Activated effector memory CD4-positive, alpha-beta T cell treated with Interleukin-2 at 50 U/mL for 16 hours (primary cell): Measurements from ENCODE around the gene OR10A6.

ENCODE experiments used
- DNase-seq: peaks from one replicate; pipeline ENCODE4 v3.0.0-alpha.2; 2020

OR10A6 gene, protein sequence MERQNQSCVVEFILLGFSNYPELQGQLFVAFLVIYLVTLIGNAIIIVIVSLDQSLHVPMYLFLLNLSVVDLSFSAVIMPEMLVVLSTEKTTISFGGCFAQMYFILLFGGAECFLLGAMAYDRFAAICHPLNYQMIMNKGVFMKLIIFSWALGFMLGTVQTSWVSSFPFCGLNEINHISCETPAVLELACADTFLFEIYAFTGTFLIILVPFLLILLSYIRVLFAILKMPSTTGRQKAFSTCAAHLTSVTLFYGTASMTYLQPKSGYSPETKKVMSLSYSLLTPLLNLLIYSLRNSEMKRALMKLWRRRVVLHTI

DNA sequence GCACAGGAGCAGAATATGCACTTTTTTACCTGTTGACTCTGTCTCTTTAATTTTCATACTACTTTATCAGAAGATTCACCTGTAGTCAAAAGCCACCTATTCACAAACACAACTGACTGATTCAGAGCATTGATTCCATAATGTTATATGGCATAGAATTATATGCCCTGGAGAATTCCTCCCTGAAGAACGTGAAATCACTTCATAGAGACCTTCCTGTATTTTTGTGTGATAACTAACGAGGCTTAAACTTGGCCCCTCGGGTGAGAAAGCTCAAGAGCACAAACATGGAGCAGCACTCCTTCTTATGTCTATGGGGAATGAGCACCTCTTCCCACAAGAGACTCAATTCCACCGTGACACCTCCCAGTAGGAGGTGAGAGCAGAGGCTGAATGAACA, at the start of gene OR10A6:
TSS of gene OR10A6 (minus strand) at position 101 of the 400 bp plus-strand sequence. CDS start 2,606 bp downstream, outside the sequence.
- DNase-seq = no peak

DNA sequence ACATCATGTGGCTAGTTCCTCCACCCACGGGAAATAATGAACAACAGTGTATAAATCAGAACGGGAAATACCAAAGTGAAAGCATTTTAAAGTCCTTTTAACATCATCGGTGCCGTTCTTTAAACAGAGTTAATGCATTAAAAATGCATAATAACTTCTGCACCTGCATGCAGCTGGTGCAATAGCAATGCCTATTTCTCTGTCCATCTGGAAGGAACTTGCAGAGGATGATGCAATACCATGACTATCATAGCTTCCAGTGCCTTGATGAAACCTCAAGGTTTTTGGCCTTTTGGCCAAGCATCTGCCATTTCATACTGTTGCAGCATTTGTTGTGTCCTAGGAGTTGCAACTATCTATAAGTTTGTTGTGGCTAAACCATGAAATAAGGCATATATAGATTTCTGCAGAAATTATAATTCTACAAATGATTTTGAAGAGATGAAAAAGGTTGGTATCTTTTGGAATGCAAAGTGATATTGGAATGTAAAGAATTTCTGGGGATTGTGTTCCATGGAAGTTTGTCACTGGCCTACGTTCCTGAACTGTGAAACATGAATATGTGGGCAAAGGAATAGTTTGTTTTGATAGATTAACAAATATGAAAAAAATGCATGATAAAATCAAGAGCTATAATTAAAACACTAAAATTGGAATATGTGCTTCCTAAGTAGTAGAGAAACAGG, 46.3 kb upstream of the OR10A6 start:
- no peak for DNase-seq

DNA sequence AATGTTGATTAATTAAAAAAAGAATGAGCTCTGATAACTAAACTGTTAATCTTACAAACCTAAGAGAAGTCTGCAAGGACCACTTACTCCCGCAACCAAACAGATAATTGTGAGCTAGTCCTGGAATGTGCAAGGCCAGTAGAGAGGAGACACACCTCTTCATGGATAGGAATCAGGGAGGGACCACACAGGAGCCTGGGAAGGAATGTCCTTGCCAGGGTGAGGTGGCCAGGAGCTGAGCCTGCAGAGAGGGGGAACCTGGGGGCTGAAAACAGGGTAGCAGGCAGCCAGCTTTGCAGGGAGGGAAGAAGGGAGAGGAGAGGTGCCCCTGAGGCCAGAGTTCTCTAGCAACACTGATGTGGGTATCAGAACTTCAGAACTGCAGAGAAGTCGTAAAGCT, 43.6 kb upstream of the OR10A6 start:
- no peak for DNase-seq

DNA sequence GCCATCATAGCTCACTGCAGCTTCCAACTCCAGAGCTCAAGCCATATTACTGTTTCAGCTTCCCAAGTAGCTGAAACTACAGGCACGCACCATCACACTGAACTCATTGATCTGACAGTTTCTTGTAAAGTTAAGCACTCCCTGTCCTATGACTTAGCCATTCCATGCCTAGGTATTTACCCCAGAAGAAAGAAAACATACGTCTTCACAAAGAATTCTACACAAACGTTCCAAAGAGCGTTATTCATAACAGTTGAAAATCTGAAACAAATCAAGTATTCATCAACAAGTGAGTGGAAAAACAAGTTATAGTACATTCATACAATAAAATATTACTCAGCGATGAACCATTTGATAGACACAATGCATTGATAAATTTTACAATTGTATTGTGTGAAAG, 41.9 kb upstream of the OR10A6 start:
- no peak for DNase-seq

DNA sequence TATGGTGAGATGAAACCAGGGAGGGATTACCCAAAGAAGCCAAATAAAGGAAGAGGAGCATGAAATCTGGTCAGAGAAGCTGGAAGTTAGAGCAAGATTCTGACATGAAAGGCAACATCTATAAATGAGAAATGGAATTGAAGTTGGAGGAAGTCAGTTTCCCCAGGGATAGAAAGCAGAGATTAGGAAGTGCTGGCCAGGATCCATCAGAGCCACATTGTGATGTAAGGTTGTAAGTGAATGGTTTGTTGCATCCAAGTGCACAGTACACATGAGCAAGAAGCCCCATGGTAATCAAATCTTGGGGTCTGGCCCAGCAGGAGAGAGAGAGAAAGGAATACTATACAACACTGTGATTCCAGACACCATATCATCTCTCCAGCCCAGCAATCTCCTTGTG, 40.8 kb upstream of the OR10A6 start:
- no peak for DNase-seq

DNA sequence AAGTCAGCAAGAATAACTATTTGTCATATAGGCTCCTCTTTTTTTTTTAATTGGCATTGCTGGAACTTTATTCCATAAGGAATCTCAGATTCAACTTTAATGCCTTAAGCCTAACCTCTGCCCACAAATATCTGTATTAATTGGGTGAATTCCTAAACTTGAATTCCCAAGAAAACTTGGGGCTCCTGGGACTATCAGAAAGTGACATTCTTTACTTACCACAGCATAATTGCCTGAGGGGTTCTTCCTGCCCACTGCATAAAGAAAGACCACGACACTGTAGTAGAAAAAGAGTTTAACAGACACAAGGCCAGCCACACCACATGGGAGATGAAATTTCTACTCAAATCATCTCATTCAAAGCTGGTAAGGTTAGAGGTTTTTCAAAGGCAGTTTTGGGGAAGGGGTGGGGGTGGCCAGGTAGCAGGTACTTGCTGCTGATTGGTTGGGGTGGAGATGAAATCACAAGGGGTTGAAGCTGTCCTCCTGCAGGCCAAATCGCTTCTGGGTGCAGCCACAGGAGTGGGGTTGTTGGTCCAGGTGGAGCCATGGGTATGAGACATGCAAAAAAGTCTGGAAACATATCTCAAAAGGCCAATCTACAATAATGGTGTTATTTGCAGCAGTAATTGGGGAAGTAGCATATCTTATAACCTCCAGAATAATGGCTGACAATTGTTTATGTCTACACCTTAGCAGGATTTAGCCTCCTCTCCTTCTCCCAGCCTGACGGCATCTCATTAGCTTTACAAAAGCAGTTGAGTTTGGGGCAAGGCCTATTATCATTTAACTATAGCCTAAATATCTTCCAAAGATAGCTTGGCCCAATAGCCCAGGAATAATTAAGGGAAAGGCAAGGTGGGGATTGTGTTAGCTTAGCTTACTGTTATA, 38.9 kb upstream of the OR10A6 start:
- DNase-seq = no peak

DNA sequence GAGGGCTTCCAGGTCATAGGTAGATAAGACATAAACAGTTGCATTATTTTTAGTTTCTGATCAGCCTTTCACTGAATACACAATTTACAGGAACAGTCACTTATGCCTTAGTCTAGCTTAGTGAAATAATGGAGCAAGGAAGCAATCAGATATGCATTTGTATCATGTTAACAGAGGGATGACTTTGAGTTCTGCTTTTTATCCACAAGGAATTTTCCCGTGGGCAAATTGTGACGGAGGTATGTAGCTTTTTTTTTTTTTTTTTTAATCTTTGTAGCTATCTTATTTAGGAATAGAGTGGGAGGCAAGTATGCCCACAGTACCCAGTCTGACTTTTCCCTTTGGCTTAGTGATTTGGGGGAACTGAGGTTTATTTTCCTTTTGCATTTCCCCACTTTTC, 37.6 kb upstream of the OR10A6 start:
- no peak for DNase-seq

DNA sequence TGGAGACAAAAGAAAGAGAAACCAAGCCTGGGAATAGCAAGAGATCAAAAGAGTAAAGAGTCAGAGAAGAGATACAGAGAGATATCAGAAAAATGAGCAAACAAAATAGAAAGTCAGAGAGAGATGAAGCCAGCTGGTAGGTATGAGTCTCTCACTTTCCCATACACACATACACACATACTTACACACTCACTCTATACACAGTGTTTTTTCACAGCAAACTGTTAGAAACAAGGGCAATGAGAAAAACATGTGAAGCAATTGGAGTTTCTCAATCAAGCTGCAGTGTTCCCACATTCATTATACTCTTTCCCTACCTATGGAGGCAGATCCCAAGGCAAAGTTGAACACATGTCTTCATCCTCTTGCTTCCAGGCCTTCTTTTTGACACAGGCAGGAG, 36.8 kb upstream of the OR10A6 start:
- DNase-seq = no peak

DNA sequence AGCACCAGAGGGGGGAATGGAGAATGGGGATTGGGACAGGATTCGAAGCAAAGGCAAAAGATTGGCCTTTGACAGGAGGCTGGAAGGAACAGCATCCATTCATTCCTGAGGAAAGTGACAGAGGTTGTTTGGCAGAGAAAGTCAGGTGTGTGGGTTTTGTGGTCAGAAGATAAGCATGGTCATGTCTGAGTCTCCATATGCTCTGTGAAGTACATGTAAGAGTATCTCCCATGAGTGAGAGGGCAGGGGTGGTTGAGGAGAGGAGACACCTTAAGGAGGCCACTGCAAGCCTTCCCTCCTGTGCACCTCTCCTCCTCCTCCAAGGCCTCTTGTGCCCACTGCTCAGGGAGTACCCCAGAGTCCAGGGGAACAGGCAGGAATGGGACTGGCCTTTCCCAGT, 36.0 kb upstream of the OR10A6 start:
- no peak for DNase-seq

DNA sequence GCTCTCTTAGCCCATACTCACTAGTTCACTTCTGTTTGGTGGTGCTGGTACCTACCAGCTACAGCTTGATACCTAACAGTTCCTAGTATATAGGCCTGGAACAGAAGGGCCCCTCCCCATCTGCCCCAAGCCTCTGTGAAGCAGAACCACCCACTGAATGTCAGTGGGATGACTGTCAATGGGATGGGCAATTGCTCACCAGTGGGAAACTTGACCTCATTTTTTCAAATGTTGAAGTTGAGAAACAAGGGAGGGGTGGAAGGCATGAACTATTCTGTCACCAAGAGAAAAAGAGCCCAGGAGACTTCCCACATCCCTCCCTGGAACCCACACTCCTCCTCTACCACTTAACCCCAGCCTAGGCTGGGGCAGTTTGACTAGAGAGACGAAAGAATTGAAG, 34.3 kb upstream of the OR10A6 start, which contains the start of gene NLRP10:
TSS of gene NLRP10 (minus strand) at position 62 of the 400 bp plus-strand sequence. CDS start 1,952 bp downstream, outside the sequence.
- DNase-seq = no peak

DNA sequence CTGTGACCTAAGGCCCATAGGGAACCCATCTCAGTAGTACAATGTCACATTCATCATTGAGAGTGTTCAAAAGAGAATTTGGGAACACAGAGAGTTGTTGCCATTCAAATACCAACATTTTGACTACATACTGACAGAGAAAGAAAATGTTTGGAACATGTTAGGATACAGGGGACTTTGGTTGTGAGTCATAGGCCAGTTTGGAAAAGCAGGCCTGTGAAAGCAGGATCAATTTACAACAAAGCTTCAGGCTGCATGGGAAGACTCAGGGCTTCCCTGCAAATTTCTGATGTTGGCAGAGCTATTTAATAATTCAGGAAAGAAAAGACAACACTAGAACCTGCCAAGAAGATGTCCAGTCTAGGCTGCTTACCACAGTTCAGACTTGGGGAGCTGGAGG, 33.8 kb upstream of the OR10A6 start:
- no peak for DNase-seq

DNA sequence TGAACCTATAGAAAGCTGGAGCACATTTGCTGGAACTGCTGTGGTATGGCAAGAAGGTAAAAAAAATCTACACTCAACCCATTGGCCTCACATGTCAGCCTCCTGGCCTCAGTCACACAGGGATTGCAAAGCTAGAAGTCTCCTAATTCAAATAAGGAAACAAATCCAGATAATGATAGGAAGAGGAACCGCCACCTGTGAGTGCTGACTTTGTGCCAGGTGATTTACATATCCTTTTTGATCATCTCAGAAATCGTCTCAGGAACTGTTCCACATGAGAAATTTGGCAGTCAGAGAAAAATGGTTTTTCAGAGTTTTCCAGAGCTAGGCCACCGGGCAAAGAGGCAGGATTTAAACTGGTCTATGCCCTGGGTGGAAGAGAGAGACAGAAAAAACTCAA, 33.2 kb upstream of the OR10A6 start:
- DNase-seq = no peak

DNA sequence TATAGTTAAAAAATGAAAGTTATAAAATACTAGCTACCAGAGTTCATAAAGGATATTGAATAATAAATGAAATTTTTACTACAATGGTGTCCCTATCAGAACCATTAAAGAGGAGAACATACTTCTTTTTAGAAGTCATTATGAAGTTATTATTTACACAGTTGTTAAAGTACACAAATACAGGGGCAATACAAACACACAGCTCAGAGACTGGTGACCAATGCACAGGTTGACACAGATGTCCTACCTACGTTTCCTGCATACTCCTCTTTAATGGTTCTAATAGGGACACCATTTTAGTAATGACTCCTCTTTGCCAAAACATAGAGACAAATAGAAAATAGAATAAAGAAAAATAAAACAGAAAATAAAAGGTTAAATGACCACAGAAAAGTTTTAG, 24.1 kb upstream of the OR10A6 start:
- no peak for DNase-seq

DNA sequence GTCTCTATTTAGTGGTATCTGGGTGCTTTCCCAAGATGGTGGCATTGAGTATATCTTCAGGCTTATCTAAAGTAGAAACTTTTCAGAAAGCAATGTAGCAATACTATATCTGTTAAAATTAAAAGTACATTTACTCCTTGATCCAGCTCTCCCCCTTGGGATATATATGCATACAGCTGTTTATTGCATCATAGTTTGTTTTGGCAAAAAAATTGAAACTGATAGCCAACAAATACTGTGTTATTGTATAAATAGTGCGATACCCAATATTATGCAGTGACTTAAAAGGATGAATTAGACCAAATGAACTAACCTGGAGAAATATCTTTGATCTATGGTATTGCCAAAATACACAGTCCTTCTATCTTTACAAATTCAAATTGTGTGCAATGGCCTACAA, 18.9 kb upstream of the OR10A6 start:
- DNase-seq = no peak

DNA sequence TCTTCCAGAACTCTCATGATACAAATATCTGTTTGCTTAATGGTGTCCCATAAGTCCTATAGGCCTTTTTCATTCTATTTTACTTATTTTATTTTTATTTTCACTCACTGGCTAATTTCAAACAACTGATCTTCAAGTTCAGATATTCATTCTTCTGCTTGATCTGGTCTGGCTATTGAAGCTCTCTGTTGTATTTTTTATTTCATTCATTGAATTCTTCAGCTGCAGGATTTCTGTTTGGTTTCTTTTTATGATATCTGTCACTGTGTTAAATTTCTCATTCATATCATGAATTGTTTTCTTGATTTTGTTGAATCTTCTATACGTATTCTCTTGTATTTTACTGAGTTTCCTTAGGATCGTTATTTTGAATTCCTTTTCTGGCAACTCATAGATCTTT, 13.1 kb upstream of the OR10A6 start:
- no peak for DNase-seq

DNA sequence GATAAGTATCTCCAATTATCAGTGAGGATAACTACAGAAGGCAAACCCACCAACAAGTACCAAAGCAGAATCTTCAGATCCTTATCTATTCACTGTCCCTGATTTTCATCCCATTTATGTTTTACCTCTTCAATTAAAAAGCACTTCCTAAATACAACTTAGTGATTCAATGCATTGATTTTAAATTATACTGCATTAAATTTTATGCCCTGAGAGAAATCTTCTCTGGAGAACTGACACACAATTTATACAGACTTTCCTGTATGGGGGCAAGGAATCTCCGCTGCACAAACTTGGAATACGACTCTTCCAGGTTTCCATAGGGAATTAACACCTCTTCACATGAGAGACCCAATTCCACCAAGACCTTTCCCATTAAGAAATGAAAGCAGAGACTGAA, 10.5 kb upstream of the OR10A6 start, which contains the start of gene OR10A3:
TSS of gene OR10A3 (minus strand) at position 101 of the 400 bp plus-strand sequence. CDS start 2,188 bp downstream, outside the sequence.
- DNase-seq = no peak

DNA sequence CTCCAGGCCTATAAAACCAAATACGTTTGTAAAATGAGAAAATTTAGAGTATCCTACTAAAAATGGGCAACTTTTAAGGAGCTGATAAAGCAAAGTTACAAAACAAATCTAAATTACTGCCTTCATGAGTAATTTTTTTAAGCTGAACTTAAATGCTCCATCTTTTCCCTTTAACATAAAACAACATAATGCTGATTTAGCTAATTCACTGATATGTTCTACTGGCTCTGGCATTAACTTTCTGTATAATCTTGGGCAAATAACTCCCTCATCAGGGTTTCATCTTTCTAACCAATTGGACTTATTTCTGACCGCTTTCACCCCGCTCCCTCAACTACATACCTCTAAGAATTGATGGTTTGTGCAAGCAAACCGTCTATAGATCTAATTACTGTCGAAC, 10.1 kb upstream of the OR10A6 start:
- no peak for DNase-seq

DNA sequence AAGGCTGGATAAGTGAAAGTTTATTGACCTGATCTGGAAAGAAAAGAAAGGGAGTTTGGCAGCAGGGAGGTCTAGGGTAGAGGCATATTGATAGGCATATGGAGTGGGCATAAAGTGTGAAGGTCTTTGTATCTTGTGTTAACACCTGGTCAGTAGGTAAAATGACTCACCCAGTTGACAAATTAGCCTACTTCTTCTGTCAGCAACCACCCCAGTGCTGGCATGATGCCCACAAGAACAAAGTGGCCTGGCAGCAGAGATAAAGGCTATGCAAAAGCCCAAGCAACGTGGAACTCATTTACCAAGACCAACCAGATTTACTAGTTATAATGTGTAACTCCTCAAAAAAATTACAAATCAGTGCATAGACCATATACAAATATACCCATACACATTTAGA, 5.5 kb upstream of the OR10A6 start:
- DNase-seq = no peak

DNA sequence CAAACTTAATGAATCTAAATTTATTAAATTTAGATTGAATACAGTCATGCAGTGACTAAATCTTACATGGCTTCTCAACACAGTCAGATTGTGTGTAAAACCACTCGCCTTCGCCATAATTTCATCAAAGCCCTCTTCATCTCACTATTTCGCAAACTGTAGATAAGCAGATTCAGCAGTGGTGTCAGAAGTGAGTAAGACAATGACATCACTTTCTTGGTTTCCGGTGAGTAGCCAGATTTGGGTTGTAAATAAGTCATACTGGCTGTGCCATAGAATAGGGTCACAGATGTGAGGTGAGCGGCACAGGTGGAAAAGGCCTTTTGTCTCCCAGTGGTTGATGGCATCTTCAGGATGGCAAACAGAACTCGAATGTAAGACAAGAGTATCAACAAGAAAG, 3.4 kb downstream of the OR10A6 start:
- DNase-seq = no peak

DNA sequence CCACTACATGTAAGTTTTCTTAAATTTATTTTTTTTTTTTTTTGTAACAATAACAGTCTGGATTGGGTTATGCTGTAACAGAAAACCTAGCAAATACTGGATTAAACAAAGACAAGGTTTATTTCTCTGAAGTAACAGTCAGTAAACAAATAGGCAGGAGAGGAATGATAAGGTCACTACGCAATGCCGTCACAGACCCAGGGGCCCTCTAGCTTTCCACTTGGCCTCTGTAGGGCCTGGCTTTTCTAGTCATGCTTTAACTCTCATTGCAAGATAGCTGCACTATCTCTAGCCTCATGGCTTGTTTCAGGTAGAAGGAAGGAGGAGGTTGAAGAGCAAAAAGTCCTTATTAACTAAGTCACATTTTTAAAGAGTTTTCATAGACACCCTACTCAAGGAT, 6.5 kb downstream of the OR10A6 start:
- no peak for DNase-seq

DNA sequence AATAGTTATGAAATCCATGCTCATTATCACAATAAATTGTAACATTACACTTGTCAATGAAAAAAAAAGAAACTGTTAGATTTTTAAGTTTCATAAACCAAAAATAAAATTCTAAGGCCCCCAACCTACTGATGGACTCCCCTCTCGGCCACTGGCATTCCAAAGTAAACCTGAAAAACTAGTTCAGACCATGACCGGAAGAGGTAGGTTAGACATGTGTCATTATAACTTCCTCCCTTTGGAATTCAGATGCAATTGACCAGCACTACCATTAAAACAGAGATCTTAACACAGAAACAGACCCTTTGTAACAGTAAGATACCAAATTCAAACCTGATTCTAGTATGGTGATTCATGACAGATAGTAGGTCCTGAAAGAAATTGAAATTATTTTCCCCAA, 12.9 kb downstream of the OR10A6 start:
- no peak for DNase-seq

DNA sequence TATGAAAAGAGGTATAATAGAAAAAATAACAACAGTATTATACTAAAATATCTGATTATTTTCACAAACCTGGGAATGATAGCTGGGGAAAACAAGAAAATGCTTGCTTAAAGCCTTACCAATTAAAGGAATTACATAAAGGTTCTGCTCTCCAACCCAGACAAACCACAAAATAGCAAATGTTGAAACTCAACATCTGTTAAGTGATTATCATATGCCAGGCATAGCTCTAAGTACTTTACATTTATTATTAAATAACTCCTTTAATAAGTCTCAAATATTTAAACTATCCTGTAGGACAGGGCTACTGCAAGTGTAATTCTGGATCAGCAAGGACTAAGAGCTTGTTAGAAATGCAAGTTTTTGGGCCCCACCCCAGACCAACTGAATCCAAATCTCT, 20.1 kb downstream of the OR10A6 start:
- no peak for DNase-seq

DNA sequence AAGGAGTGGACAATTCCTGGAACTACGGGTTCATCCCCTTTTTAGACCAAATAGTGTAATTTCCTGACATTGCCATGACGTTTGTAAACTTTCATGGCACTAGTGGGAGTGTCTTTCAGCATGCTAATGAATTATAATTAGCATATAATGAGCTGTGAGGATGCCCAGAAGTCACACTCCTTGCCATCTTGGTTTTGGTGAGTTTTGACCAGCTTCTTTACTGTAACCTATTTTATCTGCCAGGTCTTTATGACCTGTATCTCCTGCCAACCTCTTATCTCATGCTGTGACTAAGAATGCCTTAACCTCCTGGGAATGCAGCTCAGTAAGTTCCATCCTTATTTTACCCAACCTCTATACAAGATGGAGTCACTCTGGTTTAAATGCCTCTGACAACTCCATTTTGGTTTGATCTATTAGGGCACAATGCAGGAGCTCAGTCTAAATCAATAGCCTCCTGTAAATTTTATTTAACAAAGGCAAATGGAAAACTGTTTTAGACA, 20.7 kb downstream of the OR10A6 start:
- no peak for DNase-seq
